Spleen (tissue), 7 donors: ENCODE results near the gene CFI.

Source experiments
- POLR2A ChIP-seq, 3 donors: fragments of 450-650 bp; IDR thresholded peaks; one replicate each; pipeline ENCODE4 v1.5.1; 2017; ENCODE audit warnings: antibody characterized with exemption in 3 of 3, mild to moderate bottlenecking in 1 of 3
- POLR2AphosphoS5 ChIP-seq, 3 donors: sonication (generic); formaldehyde crosslinking; IDR thresholded peaks; one replicate each; pipeline ENCODE4 v1.5.1; 2017; ENCODE audit warnings: antibody characterized with exemption in 3 of 3
- TF ChIP-seq, protein P1 (sequence below), 11 experiments: fragments of 200-600 bp in 7 of 11; fragments of 450-650 bp in 4 of 11; sonication (generic) in 4 of 11; IDR thresholded peaks in 8 of 11; conservative IDR thresholded peaks in 3 of 11; 1 replicate in 7 of 11; 2 replicates in 4 of 11; pipeline versions ENCODE4 v1.4.0 to v1.8.0; 2016 to 2021; ENCODE audit warnings: antibody characterized with exemption in 11 of 11, inconsistent platforms in 4 of 11, mild to moderate bottlenecking in 1 of 11
- donor health status: DM: no; HTN: no; CAD: no; lungs with moderate emphysema.
- donor health status: DM: no; HTN: no; CAD: no.
- donor health status: DM: no; HTN: no; CAD: no.

DNA sequence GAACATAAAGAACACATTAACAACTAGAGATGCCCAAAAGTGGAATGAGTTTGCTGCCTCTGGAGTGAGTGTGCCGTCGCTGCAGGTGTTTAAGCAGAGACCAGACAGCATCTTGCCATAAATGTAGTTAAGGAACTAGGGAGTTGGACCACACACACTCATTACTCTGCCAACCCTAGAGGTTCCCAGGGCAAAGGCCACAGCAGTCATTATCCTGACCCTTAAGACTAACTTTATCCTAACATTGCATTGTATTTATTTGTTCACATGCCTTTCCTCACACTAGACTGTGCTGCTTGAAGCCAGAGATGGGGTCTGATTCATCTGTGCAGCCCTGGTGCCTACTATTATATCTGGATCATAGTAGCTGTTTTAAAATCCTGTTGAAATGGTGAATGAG, 55.1 kb downstream of the CFI start:
- TF ChIP-seq POLR2AphosphoS5 (IDR thresholded peaks at IDR 0.05), result no peak
- no peak for TF ChIP-seq POLR2A (IDR thresholded peaks at IDR 0.05)
- TF ChIP-seq, protein P1, sequence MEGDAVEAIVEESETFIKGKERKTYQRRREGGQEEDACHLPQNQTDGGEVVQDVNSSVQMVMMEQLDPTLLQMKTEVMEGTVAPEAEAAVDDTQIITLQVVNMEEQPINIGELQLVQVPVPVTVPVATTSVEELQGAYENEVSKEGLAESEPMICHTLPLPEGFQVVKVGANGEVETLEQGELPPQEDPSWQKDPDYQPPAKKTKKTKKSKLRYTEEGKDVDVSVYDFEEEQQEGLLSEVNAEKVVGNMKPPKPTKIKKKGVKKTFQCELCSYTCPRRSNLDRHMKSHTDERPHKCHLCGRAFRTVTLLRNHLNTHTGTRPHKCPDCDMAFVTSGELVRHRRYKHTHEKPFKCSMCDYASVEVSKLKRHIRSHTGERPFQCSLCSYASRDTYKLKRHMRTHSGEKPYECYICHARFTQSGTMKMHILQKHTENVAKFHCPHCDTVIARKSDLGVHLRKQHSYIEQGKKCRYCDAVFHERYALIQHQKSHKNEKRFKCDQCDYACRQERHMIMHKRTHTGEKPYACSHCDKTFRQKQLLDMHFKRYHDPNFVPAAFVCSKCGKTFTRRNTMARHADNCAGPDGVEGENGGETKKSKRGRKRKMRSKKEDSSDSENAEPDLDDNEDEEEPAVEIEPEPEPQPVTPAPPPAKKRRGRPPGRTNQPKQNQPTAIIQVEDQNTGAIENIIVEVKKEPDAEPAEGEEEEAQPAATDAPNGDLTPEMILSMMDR (IDR thresholded peaks at IDR 0.05 in 8 of 11, conservative IDR thresholded peaks at IDR 0.05 in 3 of 11), result no peak
